Measurements from ENCODE around the gene ARL4D.
"Not testable (repeated sequence)": the region's sequence is repeated elsewhere in the genome, so short reads cannot be mapped to it uniquely, and the experiment has no call there.

ARL4D gene

DNA sequence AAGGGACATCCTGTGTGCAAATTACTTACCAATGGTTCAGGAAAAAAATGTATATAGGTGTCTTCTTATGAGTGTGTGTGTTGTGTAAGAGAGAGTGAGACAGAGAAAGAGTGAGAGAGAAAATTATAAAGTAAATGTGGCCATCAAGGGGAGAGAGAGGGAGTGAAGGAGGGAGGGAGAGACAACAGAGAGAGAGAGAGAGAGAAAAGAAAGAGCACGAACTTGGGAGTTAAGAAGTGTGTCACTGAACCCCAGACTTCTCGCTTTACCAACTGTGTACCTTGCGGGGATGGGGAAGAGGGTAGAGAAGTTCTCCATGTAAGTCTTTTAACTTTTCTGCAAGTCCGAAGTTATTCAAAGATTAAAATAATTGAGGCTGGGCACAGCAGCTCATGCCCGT lies 28.8 kb upstream of the ARL4D start:
- DNase-seq (no peak), ATAC-seq (no peak)

DNA sequence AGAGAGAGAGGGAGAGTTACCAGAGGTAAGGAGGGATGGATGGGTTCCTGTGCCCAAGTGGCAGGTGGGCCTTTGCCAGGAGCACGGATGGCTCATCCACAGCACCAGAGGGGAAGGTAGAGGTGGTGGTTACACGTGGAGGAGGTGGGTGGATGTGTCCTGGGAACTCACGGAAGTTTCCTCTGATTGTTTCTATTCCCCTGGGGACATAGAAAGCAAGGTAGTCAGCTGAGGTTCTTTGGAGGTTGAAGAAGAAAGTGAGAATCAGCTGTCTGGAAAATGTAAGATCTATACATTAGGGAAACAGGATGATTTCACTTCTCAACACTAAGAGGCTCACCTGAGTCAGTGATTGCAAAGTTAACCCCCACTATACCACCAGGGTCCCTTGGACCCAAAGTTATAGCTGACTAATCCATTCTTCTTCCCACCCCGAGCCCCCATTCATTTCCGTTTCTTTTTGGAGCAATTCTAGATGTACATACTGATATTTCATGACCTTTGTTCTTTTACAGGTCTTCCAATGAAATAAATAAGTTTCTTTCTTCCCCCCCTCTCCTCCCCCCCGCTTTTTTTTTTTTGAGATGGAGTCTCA lies 27.5 kb upstream of the ARL4D start:
- DNase-seq (no peak), ATAC-seq (no peak)

DNA sequence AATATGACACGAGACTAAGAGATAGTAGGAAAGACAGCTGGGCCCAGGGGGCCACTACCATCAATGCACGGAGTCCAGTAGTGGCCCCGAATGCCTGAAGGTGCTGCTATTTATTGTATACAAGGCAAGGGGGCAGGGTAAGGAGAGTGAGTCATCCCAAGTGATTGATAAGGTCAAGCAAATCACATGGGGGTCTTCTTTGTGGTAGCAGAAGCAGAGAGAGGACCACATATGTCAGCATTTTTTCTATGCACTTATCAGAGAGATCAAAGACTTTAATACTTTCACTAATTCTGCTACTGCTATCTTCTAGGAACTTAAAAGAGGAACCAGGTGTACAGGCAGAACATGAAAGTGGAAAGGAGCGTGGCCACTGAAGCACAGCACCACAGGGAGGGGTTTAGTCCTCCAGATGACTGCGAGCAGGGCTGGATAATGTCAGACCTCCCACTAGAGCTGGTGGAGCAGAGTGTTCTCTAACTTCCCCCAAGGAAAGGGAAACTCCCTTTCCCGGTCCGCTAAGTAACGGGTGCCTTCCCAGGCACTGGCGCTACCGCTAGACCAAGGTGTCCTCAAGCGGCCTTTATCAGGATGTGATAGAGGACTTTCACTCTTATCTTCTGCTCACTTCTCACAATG lies 26.4 kb upstream of the ARL4D start:
- ATAC-seq (no peak), DNase-seq (no peak)

DNA sequence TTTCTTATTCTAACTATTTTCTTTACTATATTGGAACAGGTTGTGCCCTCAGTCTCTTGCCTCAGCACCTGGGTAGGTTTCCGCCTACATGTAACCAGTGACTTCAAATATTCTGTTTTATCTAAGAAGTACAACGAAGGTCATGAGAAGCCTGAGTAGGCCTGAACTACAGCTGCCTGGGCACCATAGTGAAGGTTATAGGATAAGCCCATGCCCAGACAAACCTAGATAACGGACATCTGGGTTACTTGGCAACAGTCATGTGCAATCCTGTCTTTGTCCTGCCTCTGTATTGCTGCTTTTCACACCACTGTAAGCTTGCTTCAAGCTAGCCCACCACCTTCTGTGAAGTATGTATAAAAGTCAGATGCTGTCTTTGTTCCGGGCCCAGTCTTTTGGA lies 25.4 kb upstream of the ARL4D start:
- ATAC-seq (no peak), DNase-seq (no peak)

GRCh38 chr17:43375915-43376314 lies 22.9 kb upstream of the ARL4D start:
- not testable (repeated sequence) for DNase-seq, ATAC-seq

DNA sequence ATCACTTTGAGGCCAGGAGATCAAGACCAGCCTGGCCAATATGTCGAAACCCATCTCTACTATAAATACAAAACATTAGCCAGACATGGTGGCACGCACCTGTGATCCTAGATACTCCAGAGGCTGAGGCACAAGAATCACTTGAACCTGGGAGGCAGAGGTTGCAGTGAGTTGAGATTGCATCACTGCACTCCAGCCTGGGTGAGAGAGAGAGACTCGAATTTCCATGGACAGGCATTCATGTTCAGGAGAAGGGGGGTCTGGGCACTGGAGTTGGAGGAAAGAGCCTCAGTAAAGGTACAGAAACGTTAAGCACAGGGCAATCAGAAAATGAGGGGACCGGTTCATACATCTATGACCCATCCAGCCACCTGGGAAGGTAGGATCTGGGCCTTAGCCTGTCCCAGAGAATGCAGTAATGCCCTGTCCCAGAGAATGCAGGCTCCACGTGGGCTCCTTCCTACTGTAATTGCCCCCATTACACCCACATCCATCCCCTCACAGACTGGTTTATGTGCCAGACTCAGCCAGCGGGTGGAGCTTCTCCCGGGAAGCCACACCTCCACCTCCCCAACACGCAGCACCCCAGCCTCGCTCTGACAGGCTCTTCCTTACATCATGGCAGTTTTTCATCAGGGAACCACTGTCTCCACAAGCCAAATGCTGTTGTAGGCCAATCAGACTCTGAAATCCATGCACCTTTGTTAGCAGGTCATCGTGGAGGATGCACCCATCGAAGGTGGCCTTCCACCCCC lies 21.6 kb upstream of the ARL4D start:
- DNase-seq (no peak), ATAC-seq (no peak)

DNA sequence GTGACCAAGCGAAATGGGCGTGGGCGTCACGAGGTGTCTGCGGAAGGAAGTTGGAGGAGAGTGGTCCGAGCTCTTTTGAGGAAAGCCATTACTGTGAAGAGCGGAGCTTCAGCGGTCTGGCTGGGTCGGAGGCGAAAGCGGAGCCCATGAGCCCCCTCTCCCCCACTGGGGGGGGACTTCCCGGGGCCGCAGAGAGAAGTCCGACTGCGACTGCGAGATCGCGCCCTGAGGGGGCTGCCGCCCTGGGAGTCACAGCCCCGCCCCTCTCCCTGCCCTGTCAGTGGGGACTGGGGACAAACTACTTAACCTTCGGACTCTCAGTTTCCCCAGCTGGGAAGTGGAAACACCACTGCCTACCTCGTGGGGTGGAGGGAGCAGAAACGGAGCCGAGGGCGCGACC lies 20.0 kb upstream of the ARL4D start:
- DNase-seq (no peak), ATAC-seq (no peak)

GRCh38 chr17:43380307-43380706 lies 18.5 kb upstream of the ARL4D start:
- ATAC-seq (no peak), DNase-seq (no peak)

GRCh38 chr17:43381204-43381603 lies 17.6 kb upstream of the ARL4D start:
- DNase-seq, result no peak
- ATAC-seq, result no peak

DNA sequence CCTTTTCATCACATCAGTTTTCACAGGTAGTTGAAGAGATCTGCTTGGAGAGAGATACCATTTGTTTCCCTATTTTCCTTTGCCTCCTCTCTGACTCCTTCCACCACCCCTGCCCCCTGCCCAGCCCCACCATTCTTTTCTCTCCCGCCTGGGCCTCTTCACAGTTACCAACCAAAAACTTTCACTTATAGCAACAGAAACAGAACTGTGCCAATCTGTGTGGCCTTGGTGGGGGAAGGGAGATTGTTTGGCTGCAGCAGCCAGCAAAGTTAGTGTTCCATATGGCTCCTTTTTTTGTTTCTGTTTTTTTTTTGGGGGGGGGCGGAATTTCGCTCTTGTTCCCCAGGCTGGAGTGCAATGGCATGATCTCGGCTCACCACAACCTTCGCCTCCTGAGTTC lies 17.2 kb upstream of the ARL4D start:
- no peak for ATAC-seq
- DNase-seq, result no peak

- ATAC-seq (no peak), DNase-seq (no peak)
These were observed 16.0 kb upstream of the ARL4D start for GRCh38 chr17:43382776-43383175.

- no peak for ATAC-seq
- no peak for DNase-seq
These were observed 15.4 kb upstream of the ARL4D start for GRCh38 chr17:43383372-43383771.

DNA sequence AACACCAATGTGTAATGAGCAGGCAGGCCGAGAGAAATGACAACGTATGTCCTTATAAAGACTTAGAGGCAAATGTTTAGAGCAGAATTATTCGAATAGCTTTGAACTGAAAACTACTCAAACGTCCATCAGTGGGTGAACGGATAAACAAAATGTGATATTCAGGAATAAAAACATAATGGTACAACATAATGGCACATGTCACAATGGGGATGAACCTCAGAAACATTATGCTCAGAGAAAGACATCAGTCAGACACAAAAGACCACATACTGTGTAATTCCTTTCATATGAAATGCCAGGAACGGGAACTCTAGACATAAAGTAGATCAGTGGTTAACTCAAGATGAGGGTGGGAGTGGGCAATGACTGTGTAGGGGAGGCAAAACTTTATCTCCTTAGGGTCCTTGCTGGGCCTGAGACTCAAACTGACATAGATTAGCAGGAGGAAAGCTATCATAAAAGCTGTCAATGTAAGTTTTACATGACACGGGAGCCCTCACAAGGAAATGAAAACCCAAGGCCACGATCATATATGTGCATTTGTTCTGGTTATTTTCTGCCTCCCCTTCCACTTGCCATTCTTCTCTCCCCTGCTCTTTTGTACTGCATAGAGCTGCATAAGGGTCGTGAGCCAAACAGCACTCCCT lies 14.8 kb upstream of the ARL4D start:
- ATAC-seq (no peak), DNase-seq (no peak)

GRCh38 chr17:43384476-43384862 lies 14.3 kb upstream of the ARL4D start:
- no peak for DNase-seq

GRCh38 chr17:43385046-43385831 lies 13.6 kb upstream of the ARL4D start:
- DNase-seq (no peak), ATAC-seq (no peak)

More at GRCh38 chr17:43384476-43384862, 14.3 kb upstream of the ARL4D start:
- no peak for ATAC-seq

- peak; percentile 93 for DNase-seq
- ATAC-seq, result peak; percentile 78
These were observed 10.3 kb upstream of the ARL4D start for GRCh38 chr17:43388359-43389045.

GRCh38 chr17:43389046-43389947 lies 9.5 kb upstream of the ARL4D start:
- ATAC-seq (peak; percentile 91), DNase-seq (peak; percentile 83)

DNA sequence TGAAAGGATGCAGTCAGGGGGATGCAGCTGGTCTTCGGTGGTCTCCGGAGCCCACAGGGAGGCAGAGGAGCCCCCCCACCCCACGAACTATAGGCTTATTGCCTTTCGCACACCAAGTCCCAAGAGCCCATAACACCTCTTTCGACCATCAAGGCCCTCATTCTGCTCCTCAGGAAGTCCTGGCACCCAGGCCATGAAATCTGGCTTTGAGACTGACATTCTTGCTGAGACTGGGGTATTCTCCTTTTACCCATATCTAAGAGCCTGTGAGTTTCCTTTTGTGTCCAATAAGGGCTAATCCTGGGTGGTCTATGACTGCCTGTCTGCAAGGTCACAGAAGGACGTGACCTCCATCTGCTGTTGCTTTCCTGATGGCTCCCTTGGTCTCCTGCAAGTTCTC lies 6.4 kb upstream of the ARL4D start:
- no peak for DNase-seq

GRCh38 chr17:43393944-43394482 lies 4.8 kb upstream of the ARL4D start:
- ATAC-seq (peak; percentile 49), DNase-seq (peak; percentile 92)

More for the DNA sequence above, 6.4 kb upstream of the ARL4D start:
- no peak for ATAC-seq

- not testable (repeated sequence) for DNase-seq, ATAC-seq
These were observed 4.1 kb upstream of the ARL4D start for GRCh38 chr17:43394696-43395095.

Measured in stimulated activated naive CD8-positive, alpha-beta T cell treated with anti-CD3 and anti-CD28 coated beads, Interleukin-15, Interleukin-2, amounts not matched to agents 100 U/mL and 50 U/mL, for 24 hours (primary cell).